ENCODE results near the gene PSTK.

Gene PSTK

GRCh38 chr10:123031124-123031523, 50.9 kb downstream of the PSTK start:
- DNase-seq (ENCODE audit: low read depth), result no peak
- no peak for TF ChIP-seq CTCF (conservative IDR thresholded peaks at IDR 0.05; ENCODE audit: low read depth, low read length)
- H3K4me3 ChIP-seq (ENCODE audit: low read depth, low read length), result no peak overlapping the region

- no peak for DNase-seq (ENCODE audit: low read depth)
- no peak for TF ChIP-seq CTCF (conservative IDR thresholded peaks at IDR 0.05; ENCODE audit: low read depth, low read length)
- H3K4me3 ChIP-seq (ENCODE audit: low read depth, low read length), result no peak overlapping the region
These were observed 54.1 kb downstream of the PSTK start for GRCh38 chr10:123034332-123034731.

- H3K4me3 ChIP-seq (ENCODE audit: low read depth, low read length), result no peak overlapping the region
- no peak for TF ChIP-seq CTCF (conservative IDR thresholded peaks at IDR 0.05; ENCODE audit: low read depth, low read length)
- no peak for DNase-seq (ENCODE audit: low read depth)
These were observed 55.4 kb downstream of the PSTK start for GRCh38 chr10:123035467-123036086.

- H3K4me3 ChIP-seq (ENCODE audit: low read depth, low read length), result no peak overlapping the region
- no peak for TF ChIP-seq CTCF (conservative IDR thresholded peaks at IDR 0.05; ENCODE audit: low read depth, low read length)
- DNase-seq (ENCODE audit: low read depth), result no peak
These were observed 58.8 kb downstream of the PSTK start for GRCh38 chr10:123038782-123039631.

GRCh38 chr10:123039632-123039930, 59.4 kb downstream of the PSTK start:
- DNase-seq (ENCODE audit: low read depth), result no peak
- H3K4me3 ChIP-seq (ENCODE audit: low read depth, low read length), result no peak overlapping the region
- TF ChIP-seq CTCF (conservative IDR thresholded peaks at IDR 0.05; ENCODE audit: low read depth, low read length), result no peak

All from choroid plexus epithelial cell (primary cell).